GM19455 (cell line): ENCODE results near the gene GRK3.
"Not testable (repeated sequence)": the region's sequence is repeated elsewhere in the genome, so short reads cannot be mapped to it uniquely, and the experiment has no call there.

Experiments used
- ATAC-seq: cut with Tn5 transposase; IDR thresholded peaks from one replicate; pipeline ENCODE4 v1.9.1; 2021; ENCODE audit not compliant: unreplicated experiment

GRK3 gene

DNA sequence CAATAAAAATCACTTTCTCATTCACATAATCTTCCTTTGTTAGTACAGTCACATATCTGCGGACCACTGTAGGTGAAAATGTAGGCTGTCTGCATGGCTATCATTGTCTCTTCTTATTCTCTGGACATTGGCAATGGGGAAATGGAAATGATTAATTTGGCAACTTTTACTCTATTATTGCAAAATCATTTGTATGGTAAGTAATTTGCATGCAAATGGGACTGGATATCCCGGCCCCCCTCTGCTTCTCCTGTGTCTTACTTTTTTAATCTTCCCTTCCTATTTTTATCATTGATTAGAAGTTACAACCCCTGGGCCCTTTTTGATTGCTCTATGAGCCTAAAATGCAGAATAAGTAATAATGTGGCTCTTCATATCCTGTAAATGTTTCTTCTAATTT, 6.0 kb downstream of the GRK3 start:
- no peak for ATAC-seq

DNA sequence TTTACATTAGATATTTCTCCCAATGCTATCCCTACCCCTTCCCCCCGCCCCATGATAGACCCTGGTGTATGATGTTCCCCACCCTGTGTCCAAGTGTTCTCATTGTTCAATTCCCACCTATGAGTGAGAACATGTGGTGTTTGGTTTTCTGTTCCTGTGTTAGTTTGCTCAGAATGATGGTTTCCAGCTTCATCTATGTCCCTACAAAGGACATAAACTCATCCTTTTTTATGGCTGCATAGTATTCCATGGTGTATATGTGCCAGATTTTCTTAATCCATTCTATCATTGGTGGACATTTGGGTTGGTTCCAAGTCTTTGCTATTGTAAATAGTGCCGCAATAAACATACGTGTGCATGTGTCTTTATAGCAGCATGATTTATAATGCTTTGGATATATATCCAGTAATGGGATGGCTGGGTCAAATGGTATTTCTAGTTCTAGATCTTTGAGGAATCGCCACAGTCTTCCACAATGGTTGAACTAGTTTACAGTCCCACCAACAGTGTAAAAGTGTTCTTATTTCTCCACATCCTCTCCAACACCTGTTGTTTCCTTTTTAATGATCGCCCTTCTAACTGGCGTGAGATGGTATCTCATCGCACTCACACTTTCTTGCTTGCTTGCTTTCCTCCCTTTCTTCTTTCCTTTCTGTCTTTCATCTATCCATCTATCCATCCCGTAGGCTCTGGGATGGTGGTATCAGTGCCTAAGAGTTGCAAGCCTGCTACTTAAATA, 7.7 kb downstream of the GRK3 start:
- ATAC-seq, result not testable (repeated sequence)

DNA sequence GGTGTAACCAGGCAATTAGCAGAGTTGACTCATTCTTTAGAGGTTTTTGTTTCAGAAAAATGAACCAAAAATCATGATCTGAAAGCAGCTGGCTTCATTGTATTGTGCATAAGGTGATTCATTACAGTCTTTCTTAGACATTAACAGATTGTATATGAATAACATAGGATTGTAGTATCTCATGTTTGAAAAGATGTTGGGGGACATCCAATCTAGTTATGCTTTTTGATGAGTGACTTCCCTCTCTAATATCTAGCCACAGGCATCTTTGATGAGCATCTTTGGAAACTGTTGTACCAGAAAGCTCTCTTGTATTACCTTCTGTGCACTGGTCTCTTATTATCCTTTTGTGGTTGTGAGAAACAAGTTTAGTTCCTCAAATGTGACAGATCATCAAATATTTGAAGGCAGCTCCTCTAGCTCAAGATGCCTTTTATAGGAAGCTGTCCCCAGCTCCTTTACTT, 8.3 kb downstream of the GRK3 start:
- peak; percentile 41 for ATAC-seq

DNA sequence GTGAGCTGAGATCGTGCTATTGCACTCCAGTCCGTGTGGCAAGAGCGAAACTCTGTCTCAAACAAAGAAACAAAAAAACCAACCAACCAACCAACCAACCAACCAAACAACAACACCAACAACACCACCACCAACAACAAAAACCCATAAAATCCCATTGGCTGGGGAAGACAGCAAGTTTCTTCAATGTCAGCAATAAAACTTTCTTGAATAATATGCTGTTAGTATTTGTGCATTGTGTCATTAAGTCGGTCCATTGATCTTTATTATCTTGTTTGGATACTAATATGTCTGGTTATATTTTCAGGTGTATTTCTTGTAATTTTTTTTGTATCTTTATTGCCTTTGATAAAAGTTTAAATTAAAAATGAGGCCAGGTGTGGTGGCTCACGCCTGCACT, 9.4 kb downstream of the GRK3 start:
- ATAC-seq, result no peak

DNA sequence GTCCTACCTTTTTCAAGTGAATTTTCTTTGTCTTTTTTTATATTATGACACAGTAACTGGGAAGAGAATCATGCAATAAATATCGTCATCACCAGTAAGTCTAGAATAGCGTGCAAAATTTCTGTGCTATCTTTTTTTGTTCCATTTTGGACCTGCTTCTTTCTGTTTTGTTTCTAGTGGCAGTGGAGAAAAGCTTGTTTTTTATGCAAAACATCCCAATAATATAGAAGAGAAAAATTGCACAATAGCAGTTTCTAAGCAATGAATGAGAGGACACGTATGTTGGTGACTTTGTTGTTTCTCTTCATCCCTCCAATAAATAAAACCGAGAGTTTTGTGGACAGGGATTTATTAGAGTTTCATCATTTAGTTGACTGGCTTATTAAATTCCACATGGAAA, 10.3 kb downstream of the GRK3 start:
- no peak for ATAC-seq

DNA sequence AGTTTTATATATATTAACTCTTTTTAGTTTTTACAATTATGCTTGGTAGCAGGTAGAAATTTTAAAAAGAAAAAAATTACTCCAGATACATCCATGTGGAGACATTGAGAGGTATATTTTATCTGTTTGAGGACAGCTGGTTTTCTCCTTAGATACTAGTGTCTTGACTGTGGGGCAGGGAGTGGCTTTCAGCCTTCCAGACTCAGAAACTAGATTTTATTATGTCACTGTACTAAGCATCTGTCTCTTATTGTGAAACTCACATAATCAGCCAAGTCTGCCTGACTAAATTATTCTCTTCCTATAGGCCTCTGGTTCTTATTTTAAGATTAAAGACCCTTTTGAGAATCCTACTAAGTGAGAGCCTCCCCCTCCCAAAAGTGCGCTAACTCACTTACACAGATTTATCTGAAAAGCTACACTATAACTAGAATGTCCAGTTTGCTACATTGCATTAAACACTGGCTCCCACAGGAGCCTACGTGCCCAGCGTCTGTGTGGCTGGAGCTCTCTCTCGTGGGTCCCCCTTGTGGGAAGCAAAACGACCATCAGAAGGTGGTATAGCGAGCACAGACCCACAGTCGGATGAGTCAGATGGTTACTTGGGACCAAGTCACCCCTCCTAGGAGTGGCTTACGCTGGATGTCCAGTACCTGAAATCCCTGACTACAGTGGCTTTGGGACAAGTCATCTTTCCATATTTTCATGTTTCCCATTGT, 11.4 kb downstream of the GRK3 start:
- ATAC-seq, result not testable (repeated sequence)

DNA sequence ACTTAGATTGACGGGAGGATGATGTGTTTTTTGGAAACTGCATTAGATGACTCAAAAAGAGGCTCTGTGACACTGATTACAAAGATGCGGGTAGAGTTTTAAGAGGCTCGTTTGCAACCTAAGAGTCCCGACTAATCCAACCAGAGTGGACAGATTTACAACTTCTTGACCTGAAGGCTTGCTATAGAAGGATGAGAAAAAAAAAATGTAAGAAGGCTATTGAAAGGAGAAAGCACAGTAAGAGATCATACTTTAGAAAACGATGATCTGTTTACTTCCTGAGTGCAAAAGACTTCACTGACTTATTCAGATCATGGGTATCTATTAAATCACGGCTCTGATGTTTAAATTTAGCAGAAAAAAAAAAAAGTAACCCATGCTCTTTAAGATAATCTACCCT, 17.0 kb downstream of the GRK3 start:
- not testable (repeated sequence) for ATAC-seq

DNA sequence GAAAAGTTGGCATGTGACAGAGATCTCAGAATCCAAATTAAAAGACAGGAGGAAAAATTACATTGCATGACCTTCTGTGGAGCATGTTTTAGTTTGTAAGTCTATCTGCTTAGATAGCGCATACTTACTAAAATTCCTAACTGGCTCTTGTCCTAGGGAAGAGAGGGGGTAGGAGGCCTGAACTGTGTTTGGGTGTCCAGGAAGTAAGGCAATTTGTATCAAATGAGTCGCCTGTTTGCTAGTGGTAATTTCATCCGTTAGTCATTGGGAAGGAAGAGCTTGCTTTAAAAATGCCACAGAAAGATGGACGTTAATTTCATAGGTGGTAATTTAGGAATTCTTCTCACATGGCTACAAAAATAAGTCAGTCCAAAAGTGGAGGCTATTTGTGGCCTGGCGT, 18.5 kb downstream of the GRK3 start:
- ATAC-seq, result no peak

DNA sequence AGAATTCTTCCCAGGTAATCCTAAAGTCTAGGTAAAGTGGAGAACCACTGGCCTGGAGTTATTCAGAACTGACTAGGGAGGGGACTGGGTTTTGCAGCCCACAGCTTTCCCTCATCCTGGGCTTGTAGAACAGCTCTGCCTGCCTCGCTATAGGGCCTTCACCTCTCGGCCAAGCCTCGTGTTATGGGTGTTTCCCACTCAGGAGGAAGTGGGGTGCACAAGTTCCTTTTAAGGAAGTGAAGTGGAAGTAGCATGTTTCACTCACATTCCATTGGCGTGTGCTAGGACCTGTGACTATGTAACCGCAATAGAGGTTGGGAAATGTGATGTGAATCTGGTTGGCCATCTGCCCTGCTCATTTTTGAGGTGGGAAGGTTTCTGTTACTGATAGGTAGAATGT, 20.5 kb downstream of the GRK3 start:
- not testable (repeated sequence) for ATAC-seq

DNA sequence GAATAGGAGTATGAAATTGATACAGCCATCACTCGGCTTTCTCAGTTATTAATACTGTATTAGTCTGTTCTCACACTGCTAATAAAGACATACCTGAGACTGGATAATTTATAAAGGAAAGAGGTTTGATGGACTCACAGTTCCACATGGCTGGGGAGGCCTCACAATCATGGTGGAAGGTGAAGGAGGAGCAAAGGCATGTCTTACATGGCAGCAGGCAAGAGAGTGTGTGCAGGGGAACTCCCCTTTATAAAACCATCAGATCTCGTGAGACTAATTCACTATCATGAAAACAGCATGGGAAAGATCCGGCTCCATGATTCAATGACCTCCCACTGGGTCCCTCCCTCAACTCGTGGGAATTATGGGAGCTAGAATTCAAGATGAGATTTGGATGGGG, 25.2 kb downstream of the GRK3 start:
- ATAC-seq, result not testable (repeated sequence)

DNA sequence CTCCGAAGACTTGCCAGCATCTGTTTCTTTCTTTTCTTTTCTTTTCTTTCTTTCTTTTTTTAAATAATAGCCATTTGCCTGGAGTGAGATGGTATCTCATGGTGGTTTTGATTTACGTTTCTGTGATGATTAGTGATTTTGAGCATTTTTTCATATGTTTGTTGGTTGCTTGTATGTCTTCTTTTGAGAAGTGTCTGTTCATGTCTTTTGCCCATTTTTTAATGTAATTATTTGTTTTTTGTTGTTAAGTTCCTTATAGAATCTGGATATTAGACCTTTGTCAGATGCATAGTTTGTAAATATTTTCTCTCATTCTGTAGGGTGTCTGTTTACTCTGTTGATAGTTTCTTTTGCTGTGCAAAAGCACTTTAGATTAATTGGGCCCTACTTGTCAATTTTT, 28.8 kb downstream of the GRK3 start:
- not testable (repeated sequence) for ATAC-seq

DNA sequence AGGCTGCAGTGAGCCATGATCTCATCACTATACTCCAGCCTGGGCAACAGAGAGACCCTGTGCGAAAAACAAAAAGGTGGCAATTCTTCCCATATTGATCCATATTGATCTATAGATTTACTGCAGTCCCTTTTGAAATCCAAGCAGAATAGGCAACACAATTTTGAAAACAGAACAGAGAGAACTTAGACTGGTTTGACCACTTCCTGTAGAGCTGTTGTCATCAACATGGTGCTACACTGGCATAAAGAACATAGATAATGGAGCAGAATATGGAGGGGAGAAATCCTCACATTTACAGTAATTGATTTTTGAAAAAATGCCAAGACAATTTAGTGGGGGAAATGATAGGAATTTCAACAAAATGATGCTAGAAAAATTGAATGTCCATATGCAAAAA, 34.1 kb downstream of the GRK3 start:
- no peak for ATAC-seq

DNA sequence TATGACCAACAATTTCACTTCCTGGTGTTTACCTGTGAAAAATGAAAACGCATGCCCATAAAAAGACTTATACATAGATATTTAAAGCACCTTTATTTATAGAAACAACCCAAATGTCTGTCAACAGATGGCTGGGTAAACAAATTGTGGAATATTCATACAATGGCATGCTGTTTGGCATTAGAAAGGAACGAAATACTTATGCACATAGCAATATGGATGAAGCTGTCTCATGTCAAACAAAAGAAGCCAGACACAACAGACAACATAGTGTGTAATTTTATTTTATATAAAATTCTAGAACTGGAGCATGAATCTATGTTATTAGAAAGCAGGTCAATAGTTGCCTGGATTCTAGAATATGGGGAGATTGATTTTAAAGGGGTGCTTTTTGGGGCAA, 38.0 kb downstream of the GRK3 start:
- ATAC-seq, result no peak

DNA sequence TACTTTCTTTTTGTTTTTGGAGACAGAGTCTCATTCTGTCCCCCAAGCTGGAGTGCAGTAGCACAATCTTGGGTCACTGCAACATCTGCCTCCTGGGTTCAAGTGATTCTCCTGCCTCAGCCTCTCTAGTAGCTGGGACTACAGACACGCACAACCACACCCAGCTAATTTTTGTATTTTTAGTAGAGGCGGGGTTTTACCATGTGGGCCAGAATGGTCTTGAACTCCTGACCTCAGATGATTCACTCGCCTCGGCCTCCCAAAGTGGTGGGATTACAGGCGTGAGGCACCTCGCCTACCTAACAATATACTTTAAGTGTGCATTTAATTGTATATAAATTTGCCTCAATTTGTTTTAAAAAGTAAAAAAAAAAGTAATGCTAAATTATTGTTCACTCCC, 38.4 kb downstream of the GRK3 start:
- no peak for ATAC-seq

DNA sequence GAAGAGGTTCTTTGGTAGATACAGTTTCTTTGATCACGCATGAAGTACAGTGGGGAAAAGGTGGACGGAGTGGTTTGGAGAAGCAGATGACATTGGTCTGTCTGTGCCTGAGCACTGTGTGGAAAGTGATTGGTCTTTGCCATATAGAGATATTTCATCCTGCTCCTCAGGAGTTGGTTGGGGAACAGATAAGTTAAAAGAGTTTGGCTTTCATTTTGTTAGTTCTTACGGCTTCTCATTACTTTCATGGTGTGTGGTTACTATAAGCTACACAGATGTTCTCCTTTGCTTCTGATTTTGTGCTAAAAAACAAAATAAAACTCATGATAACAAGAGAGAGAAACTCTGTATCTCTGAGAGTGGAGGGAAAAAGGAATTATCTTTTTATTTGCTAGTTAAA, 40.7 kb downstream of the GRK3 start:
- ATAC-seq, result not testable (repeated sequence)

DNA sequence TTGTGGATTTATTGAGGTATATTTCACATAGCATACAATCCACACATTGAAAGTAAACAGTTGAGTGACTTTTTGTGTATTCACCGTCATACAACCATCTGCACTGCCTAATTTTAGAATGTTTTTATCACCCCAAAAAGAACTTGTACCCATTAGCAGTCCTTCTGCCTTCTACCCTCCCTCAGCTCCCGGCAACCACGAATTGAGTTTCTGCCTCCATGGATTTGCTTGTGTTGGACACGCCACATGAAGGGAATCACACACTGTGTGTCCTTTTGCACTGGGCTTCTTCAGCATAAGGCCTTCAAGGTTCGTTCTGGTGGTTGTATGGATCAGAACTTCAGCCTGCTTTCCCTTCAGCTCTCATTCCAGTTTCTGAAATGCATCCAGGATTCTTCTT, 41.1 kb downstream of the GRK3 start:
- ATAC-seq, result not testable (repeated sequence)

DNA sequence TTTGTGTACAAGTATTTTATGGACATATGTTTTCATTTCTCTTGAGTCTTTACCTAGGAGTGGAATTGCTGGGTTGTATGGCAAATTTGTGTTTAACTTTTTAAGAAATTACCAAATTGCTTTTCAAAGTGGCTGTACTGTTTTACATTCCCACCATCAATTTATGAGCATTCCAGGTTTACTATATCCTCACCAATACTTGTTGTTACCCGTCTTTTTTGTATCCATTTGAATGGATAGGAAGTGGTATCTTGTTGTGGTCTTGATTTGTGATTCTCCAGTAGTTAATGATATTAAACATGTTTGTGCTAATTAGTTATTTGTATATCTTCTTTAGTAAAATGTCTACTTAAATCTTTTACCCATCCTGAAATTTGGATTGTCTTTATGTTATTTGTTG, 46.8 kb downstream of the GRK3 start:
- not testable (repeated sequence) for ATAC-seq

DNA sequence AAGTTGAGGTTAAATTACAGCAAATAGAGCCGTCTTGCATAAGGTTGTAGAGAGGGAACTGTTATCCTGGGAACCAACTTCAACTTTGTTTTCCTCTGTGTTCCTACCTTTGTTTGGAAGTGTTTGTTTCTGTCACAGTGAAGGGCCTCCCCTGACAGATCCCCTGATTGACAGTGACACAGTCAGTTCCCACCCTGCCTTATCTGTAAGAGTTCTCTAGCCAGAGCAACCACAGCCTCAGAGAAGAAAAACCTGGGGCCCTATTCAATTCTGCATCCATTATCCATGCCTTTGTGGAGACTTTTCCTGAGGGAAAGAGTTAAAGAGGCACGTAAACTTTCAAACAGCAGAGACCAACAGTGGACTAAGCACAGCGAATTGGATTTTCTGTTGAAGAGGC, 48.7 kb downstream of the GRK3 start:
- ATAC-seq, result not testable (repeated sequence)

DNA sequence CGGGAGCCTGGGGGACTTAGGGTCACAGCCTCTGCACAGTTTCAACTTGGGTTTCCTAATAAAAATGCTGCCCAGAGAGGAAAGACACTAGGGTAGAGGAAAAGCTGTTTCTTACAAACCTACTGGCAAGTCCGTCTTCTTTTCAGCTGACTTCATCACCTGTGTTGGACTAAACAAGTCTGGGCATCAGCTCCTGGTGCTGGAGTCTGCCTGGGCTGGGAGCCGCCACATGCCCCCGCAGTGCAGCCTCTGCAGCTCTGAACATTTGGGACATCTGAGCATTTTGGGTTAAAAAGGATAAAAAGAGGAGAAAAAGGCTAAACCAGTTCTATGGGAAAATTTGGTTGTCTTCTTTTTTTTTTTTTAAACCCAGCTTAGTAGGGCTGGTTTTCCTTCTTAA, 49.1 kb downstream of the GRK3 start:
- not testable (repeated sequence) for ATAC-seq

DNA sequence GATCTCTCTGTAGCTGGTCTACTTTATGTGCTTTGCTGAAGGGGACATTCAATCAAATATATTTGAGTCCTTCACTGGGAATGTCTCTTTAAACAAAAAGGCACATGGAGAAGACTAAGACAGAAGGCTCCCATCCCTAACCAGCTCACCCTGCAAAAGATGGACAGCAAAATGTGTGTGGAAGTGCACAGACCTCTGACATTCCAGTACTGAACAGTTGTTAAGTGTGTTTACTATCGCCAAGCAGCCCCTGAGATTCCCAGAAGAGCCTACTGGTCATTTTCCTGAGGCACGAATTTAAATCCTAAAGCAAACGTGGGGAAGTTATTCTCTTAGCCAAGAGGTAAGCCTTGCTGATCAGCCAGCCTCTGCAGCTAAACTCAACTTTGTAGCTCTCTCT, 50.3 kb downstream of the GRK3 start:
- ATAC-seq, result not testable (repeated sequence)

DNA sequence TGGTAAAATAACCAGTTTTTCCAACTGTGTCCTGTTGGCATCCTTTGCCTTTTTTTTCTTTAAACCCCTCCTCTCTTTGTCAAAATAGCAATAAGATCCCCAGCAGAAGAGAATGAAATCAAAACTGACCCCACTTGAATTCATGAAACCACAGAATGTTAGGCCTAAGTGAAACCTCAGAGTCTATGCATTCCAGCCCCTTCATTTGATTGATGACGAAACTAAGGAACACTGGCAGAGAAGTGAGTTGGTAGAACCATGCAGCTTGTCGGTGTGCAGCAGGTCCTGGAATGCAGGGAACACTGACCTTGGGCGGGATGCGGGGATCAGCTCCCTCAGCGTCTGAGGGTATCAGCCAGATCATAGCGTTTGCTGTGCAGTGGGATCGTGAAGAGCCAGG, 57.5 kb downstream of the GRK3 start:
- no peak for ATAC-seq

DNA sequence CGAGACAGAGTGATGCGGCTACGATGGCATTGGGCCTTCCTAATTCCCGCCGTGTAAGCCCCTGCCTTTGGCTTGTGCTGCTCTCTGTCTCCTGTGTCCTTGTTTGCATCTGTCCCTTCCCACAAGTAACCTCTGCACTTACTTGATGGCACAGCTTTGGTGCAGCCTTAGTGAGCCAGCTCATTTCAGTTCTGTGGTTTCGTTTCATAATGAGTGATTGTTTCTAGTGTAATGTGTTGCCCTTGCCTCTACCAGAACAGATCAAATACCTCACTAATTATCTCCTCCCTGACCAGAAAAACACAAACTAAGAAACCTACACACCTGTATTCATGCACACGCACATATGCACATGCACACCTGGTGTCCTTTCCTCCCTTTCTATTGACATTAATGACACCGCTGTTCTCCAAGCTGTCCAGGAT, 58.8 kb downstream of the GRK3 start:
- ATAC-seq, result peak; percentile 86
